Neural cell (in vitro differentiated cells): Measurements from ENCODE around the gene GLI2. TPM values are rescaled to one million over a fixed set of nuclear protein-coding genes. Genes with fewer than 3 reads are reported as not detected.

Experiments
- H2AFZ ChIP-seq: fragments of 200-600, 300-800 bp; sonication (generic), shearing (Covaris generic); 2 replicates; pipeline ENCODE4 v1.6.0; 2014; ENCODE audit warnings: low read depth, mild to moderate bottlenecking, antibody characterized with exemption, low read length, moderate library complexity
- H3F3A ChIP-seq: fragments of 200-600 bp; shearing (Covaris generic); 2 replicates; pipeline ENCODE4 v1.6.1; 2016; ENCODE audit warnings: mild to moderate bottlenecking, moderate library complexity, mixed read lengths, antibody characterized with exemption, low read length; ENCODE audit not compliant: insufficient read depth, poor library complexity, severe bottlenecking
- H3K27ac ChIP-seq: fragments of 200-600, 300-800 bp; sonication (generic), shearing (Covaris generic); 2 replicates; pipeline ENCODE4 v1.5.1; 2014; ENCODE audit warnings: mild to moderate bottlenecking, low read length, moderate library complexity
- H3K27me3 ChIP-seq: fragments of 300-800, 200-600 bp; sonication (generic), shearing (Covaris generic); 2 replicates; pipeline ENCODE4 v1.6.0; 2014; ENCODE audit warnings: mild to moderate bottlenecking, low read depth, low read length, moderate library complexity; ENCODE audit not compliant: insufficient read depth
- H3K36me3 ChIP-seq: fragments of 300-800, 200-600 bp; sonication (generic), shearing (Covaris generic); 2 replicates; pipeline ENCODE4 v1.5.1; 2014; ENCODE audit warnings: mild to moderate bottlenecking, antibody characterized with exemption, low read length, moderate library complexity; ENCODE audit not compliant: insufficient read depth
- H3K4me2 ChIP-seq: fragments of 300-800, 200-600 bp; sonication (generic), shearing (Covaris generic); 2 replicates; pipeline ENCODE4 v1.6.0; 2014; ENCODE audit warnings: mild to moderate bottlenecking, low read length
- H3K4me3 ChIP-seq: fragments of 300-800, 200-600 bp; sonication (generic), shearing (Covaris generic); 2 replicates; pipeline ENCODE4 v1.5.1; 2014; ENCODE audit warnings: mild to moderate bottlenecking, low read length, moderate library complexity
- H3K79me2 ChIP-seq: fragments of 200-600 bp; shearing (Covaris generic); replicated peaks from 2 replicates; pipeline ENCODE4 v1.6.0; 2014; ENCODE audit warnings: mild to moderate bottlenecking, low read length, moderate library complexity; ENCODE audit not compliant: insufficient read depth
- H3K9ac ChIP-seq: fragments of 300-800, 200-600 bp; sonication (generic), shearing (Covaris generic); 2 replicates; pipeline ENCODE4 v1.6.1; 2016; ENCODE audit warnings: mild to moderate bottlenecking, low read length, mixed read lengths
- H3K9me2 ChIP-seq: fragments of 200-600 bp; shearing (Covaris generic); 2 replicates; pipeline ENCODE4 v1.6.1; 2016; ENCODE audit warnings: mild to moderate bottlenecking, low read length, mixed read lengths; ENCODE audit not compliant: insufficient read depth
- H3K9me3 ChIP-seq: fragments of 200-600, 300-800 bp; sonication (generic), shearing (Covaris generic); 2 replicates; pipeline ENCODE4 v1.6.1; 2016; ENCODE audit warnings: mild to moderate bottlenecking, mixed run types, low read length, moderate library complexity, mixed read lengths
- H4K20me1 ChIP-seq: fragments of 200-600 bp; shearing (Covaris generic); 2 replicates; pipeline ENCODE4 v1.6.1; 2016; ENCODE audit warnings: mild to moderate bottlenecking, mixed run types; ENCODE audit not compliant: insufficient read depth
- CTCF ChIP-seq: fragments of 450-650 bp; IDR thresholded peaks from 2 replicates; pipeline ENCODE4 v1.5.1; 2014; ENCODE audit warnings: antibody characterized with exemption, mild to moderate bottlenecking, moderate library complexity; ENCODE audit not compliant: poor library complexity, severe bottlenecking
- EP300 ChIP-seq: fragments of 450-650 bp; conservative IDR thresholded peaks from 2 replicates; pipeline ENCODE4 v1.6.1; 2014; ENCODE audit warnings: antibody characterized with exemption, mild to moderate bottlenecking, moderate library complexity; ENCODE audit not compliant: poor library complexity, severe bottlenecking
- EZH2 ChIP-seq: fragments of 200-600, 300-800 bp; shearing (Covaris generic), sonication (generic); IDR thresholded peaks from 2 replicates; pipeline ENCODE4 v1.6.1; 2014; ENCODE audit warnings: antibody characterized with exemption, low read length, borderline replicate concordance, mild to moderate bottlenecking; ENCODE audit not compliant: insufficient read depth, poor library complexity, severe bottlenecking
- MXI1 ChIP-seq: fragments of 450-650 bp; conservative IDR thresholded peaks from 2 replicates; pipeline ENCODE4 v1.6.1; 2014; ENCODE audit warnings: antibody characterized with exemption, mild to moderate bottlenecking; ENCODE audit not compliant: poor library complexity, severe bottlenecking
- POLR2AphosphoS5 ChIP-seq: IDR thresholded peaks from 2 replicates; pipeline ENCODE4 v1.6.1; 2012
- RAD21 ChIP-seq: fragments of 450-650 bp; conservative IDR thresholded peaks from 2 replicates; pipeline ENCODE4 v1.6.1; 2014; ENCODE audit warnings: antibody characterized with exemption, mild to moderate bottlenecking, moderate library complexity
- REST ChIP-seq: IDR thresholded peaks from 2 replicates; pipeline ENCODE4 v1.6.1; 2012; ENCODE audit warnings: borderline replicate concordance
- SMC3 ChIP-seq: fragments of 450-650 bp; conservative IDR thresholded peaks from 2 replicates; pipeline ENCODE4 v1.6.1; 2014; ENCODE audit warnings: antibody characterized with exemption, mild to moderate bottlenecking, moderate library complexity; ENCODE audit not compliant: poor library complexity
- TAF1 ChIP-seq: IDR thresholded peaks from 2 replicates; pipeline ENCODE4 v1.6.1; 2012; ENCODE audit warnings: low read depth
- polyA plus RNA-seq: library from polyadenylated mRNA; depleted of rRNA; stranded (reverse); fragments of >200 nt; gene quantifications from 2 replicates; pipeline ENCODE4 v1.2.3, GENCODE V29; 2014

The GLI2 gene
- polyA plus RNA-seq, 1 donor from 2014 or later: 0.14 TPM

GRCh38 chr2:120720231-120720630 is 15.4 kb upstream of the GLI2 start:
- no peaks in the 10 kb centered on the region for H3K79me2 ChIP-seq
- no peaks in the 10 kb centered on the region for H4K20me1 ChIP-seq
- no peaks in the 10 kb centered on the region for H3K27me3 ChIP-seq
- no peaks in the 10 kb centered on the region for H3K36me3 ChIP-seq
- no peaks in the 10 kb centered on the region for H3F3A ChIP-seq
- H3K4me2 ChIP-seq: no peak overlapping the region
- no peak overlapping the region for H3K9ac ChIP-seq
- no peak overlapping the region for H3K4me3 ChIP-seq
- H3K27ac ChIP-seq: no peak overlapping the region
- H2AFZ ChIP-seq: no peak overlapping the region
- H3K9me2 ChIP-seq: no peaks in the 10 kb centered on the region
- H3K9me3 ChIP-seq: no peaks in the 10 kb centered on the region
- TF ChIP-seq EP300 (no peak), RAD21 (no peak), TAF1 (no peak), CTCF (no peak), EZH2 (no peak), MXI1 (no peak), SMC3 (no peak), REST (no peak), POLR2AphosphoS5 (no peak)

GRCh38 chr2:120720746-120721375 is 14.8 kb upstream of the GLI2 start:
- Histone ChIP-seq H3K4me2 (no peak overlapping the region), H3K27ac (no peak overlapping the region), H3K9me2 (no peaks in the 10 kb centered on the region), H2AFZ (no peak overlapping the region), H3F3A (no peaks in the 10 kb centered on the region), H3K36me3 (no peaks in the 10 kb centered on the region), H3K9ac (no peak overlapping the region), H3K9me3 (no peaks in the 10 kb centered on the region), H3K79me2 (no peaks in the 10 kb centered on the region), H4K20me1 (no peaks in the 10 kb centered on the region), H3K27me3 (no peaks in the 10 kb centered on the region), H3K4me3 (no peak overlapping the region)
- TF ChIP-seq REST (no peak), CTCF (no peak), SMC3 (no peak), POLR2AphosphoS5 (no peak), EZH2 (no peak), TAF1 (no peak), MXI1 (no peak), EP300 (no peak), RAD21 (no peak)
